ENCODE data around the gene MID2. TPM values are rescaled to one million over a fixed set of nuclear protein-coding genes. Genes with fewer than 3 reads are reported as not detected.

The MID2 gene
- polyA plus RNA-seq, 1 donor (not counting 4 experiments of a cell fraction or from before 2014, with no cell fraction given) = 8.9 TPM

DNA sequence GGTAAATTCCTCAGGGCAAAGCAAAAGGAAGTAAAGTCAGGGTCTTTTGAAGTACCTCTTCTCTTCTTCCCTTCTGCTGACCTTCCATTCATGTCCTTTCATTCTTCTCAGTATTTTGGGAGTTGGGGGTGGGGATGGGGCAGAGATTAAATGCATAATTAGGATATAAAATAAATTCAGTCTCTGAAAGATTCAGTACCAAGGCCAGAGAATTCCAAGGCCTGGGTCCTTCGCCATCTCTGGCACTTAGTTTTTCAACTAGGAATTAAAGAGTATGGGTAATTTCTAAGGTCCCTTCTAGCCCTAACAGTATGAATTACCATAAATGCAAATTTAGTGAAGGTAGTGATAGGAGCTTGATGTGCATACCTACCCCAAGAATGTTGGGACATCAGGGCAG lies 108.6 kb downstream of the MID2 start:
- H3K4me3 ChIP-seq (ENCODE audit: control insufficient read depth in 2 of 3, extremely low read depth in 1 of 3, insufficient read depth in 2 of 3, low read depth in 1 of 3, low read length in 3 of 3) = no peak overlapping the region
- DNase-seq (ENCODE audit: low read depth, low spot score) (no peak), FAIRE-seq (no peak)
- TF ChIP-seq EZH2 (IDR thresholded peaks at IDR 0.05; ENCODE audit: low read length) = no peak
- TF ChIP-seq, protein P1, sequence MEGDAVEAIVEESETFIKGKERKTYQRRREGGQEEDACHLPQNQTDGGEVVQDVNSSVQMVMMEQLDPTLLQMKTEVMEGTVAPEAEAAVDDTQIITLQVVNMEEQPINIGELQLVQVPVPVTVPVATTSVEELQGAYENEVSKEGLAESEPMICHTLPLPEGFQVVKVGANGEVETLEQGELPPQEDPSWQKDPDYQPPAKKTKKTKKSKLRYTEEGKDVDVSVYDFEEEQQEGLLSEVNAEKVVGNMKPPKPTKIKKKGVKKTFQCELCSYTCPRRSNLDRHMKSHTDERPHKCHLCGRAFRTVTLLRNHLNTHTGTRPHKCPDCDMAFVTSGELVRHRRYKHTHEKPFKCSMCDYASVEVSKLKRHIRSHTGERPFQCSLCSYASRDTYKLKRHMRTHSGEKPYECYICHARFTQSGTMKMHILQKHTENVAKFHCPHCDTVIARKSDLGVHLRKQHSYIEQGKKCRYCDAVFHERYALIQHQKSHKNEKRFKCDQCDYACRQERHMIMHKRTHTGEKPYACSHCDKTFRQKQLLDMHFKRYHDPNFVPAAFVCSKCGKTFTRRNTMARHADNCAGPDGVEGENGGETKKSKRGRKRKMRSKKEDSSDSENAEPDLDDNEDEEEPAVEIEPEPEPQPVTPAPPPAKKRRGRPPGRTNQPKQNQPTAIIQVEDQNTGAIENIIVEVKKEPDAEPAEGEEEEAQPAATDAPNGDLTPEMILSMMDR (optimal IDR thresholded peaks at IDR 0.05 in 1 of 3, IDR thresholded peaks at IDR 0.05 in 1 of 3, conservative IDR thresholded peaks at IDR 0.05 in 1 of 3; ENCODE audit: extremely low read depth in 1 of 3, insufficient read depth in 2 of 3, low read length in 3 of 3) = no peak
- no peaks in the 10 kb centered on the region for H3K9me1 ChIP-seq (ENCODE audit: control insufficient read depth, extremely low read depth, insufficient read depth, low read length)
- H3K27ac ChIP-seq (ENCODE audit: control insufficient read depth, insufficient read depth, low read length) = no peak overlapping the region
- no peaks in the 10 kb centered on the region for H3K27me3 ChIP-seq (ENCODE audit: control insufficient read depth, extremely low read depth, insufficient read depth, low read length)
- no peak overlapping the region for H3K9ac ChIP-seq (ENCODE audit: control insufficient read depth, extremely low read depth, insufficient read depth, low read length)
- dilution Hi-C loops (cut with MboI; ENCODE audit: extremely low pct_ligation_motif_present, low sequenced_read_pairs) = no loop called here
- peaks cover 13% of the 10 kb centered on the region for H3K79me2 ChIP-seq (ENCODE audit: control insufficient read depth, insufficient read depth, low read length)
- peaks cover 5% of the 10 kb centered on the region for H3K4me1 ChIP-seq (ENCODE audit: control insufficient read depth, extremely low read depth, insufficient read depth, low read length)
- no peaks in the 10 kb centered on the region for H3K9me3 ChIP-seq (ENCODE audit: control insufficient read depth, low read depth, low read length)
- H4K20me1 ChIP-seq (ENCODE audit: control insufficient read depth, extremely low read depth, insufficient read depth, low read length) = no peaks in the 10 kb centered on the region
- H2AFZ ChIP-seq (ENCODE audit: control insufficient read depth, low read length) = no peak overlapping the region
- no peak overlapping the region for H3K4me2 ChIP-seq (ENCODE audit: control insufficient read depth, extremely low read depth, insufficient read depth, low read depth, low read length)
- no peaks in the 10 kb centered on the region for H3K36me3 ChIP-seq (ENCODE audit: control insufficient read depth in 2 of 2, extremely low read depth in 1 of 2, insufficient read depth in 2 of 2, low read length in 2 of 2)

DNA sequence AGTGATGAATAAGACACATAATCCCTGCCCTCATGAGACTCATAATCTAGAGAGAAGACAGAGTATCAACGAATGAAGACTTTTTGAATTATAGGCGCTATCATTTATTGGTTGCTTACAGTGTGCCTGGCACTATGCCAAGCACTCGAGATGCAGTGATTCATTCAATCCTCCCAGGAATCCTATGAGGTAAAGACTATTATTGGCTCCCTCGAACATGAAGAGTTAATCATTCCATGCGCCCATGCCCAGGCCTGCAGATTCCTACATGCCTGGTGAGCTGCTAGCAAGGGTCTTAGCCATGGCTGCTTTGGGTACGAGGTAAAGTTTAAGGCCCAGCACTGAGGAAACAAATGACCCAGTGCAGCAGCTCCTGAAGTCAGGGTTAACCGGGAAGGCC lies 109.5 kb downstream of the MID2 start:
- Histone ChIP-seq H3K9me1 (ENCODE audit: control insufficient read depth, extremely low read depth, insufficient read depth, low read length) (no peaks in the 10 kb centered on the region), H3K4me2 (ENCODE audit: control insufficient read depth, extremely low read depth, insufficient read depth, low read depth, low read length) (peak overlapping the region; percentile 79), H3K4me1 (ENCODE audit: control insufficient read depth, extremely low read depth, insufficient read depth, low read length) (peaks cover 5% of the 10 kb centered on the region), H3K27me3 (ENCODE audit: control insufficient read depth, extremely low read depth, insufficient read depth, low read length) (no peaks in the 10 kb centered on the region), H3K9ac (ENCODE audit: control insufficient read depth, extremely low read depth, insufficient read depth, low read length) (peak overlapping the region; percentile 85), H3K36me3 (ENCODE audit: control insufficient read depth in 2 of 2, extremely low read depth in 1 of 2, insufficient read depth in 2 of 2, low read length in 2 of 2) (peaks cover 0 to 3% of the 10 kb centered on the region in 2 experiments), H3K9me3 (ENCODE audit: control insufficient read depth, low read depth, low read length) (no peaks in the 10 kb centered on the region), H3K27ac (ENCODE audit: control insufficient read depth, insufficient read depth, low read length) (peak overlapping the region; percentile 86), H4K20me1 (ENCODE audit: control insufficient read depth, extremely low read depth, insufficient read depth, low read length) (no peaks in the 10 kb centered on the region), H3K4me3 (ENCODE audit: control insufficient read depth in 2 of 3, extremely low read depth in 1 of 3, insufficient read depth in 2 of 3, low read depth in 1 of 3, low read length in 3 of 3) (peak overlapping the region; percentile 52 to 79 (median 70)), H3K79me2 (ENCODE audit: control insufficient read depth, insufficient read depth, low read length) (peaks cover 15% of the 10 kb centered on the region), H2AFZ (ENCODE audit: control insufficient read depth, low read length) (peak overlapping the region; percentile 64)
- FAIRE-seq (peak; percentile 71), DNase-seq (ENCODE audit: low read depth, low spot score) (peak; percentile 70)
- no peak for TF ChIP-seq EZH2 (IDR thresholded peaks at IDR 0.05; ENCODE audit: low read length)
- TF ChIP-seq, protein P1 (optimal IDR thresholded peaks at IDR 0.05 in 1 of 3, IDR thresholded peaks at IDR 0.05 in 1 of 3, conservative IDR thresholded peaks at IDR 0.05 in 1 of 3; ENCODE audit: extremely low read depth in 1 of 3, insufficient read depth in 2 of 3, low read length in 3 of 3) = no peak
- dilution Hi-C loops (cut with MboI; ENCODE audit: extremely low pct_ligation_motif_present, low sequenced_read_pairs) = no loop called here

Data from keratinocyte (primary cell).